ENCODE measurements around the gene GOSR1.
"Not testable (repeated sequence)": the region's sequence is repeated elsewhere in the genome, so short reads cannot be mapped to it uniquely, and the experiment has no call there.

Gene GOSR1

GRCh38 chr17:30477083-30477773 lies at the start of gene GOSR1:
Gene GOSR1 (plus strand): TSS chr17:30477408. CDS start chr17:30477434, 26 bp downstream.
- DNase-seq, result peak; percentile 96

GRCh38 chr17:30427611-30428010 lies 49.6 kb upstream of the GOSR1 start:
- no peak for DNase-seq

GRCh38 chr17:30429155-30429554 lies 48.1 kb upstream of the GOSR1 start:
- DNase-seq, result peak; percentile 48

GRCh38 chr17:30433514-30433913 lies 43.7 kb upstream of the GOSR1 start:
- peak; percentile 95 for DNase-seq

GRCh38 chr17:30436729-30437128 lies 40.5 kb upstream of the GOSR1 start:
- DNase-seq, result no peak

GRCh38 chr17:30443721-30444120 lies 33.5 kb upstream of the GOSR1 start:
- no peak for DNase-seq

GRCh38 chr17:30446640-30447039 lies 30.6 kb upstream of the GOSR1 start:
- not testable (repeated sequence) for DNase-seq

GRCh38 chr17:30449480-30449879 lies 27.7 kb upstream of the GOSR1 start:
- no peak for DNase-seq

GRCh38 chr17:30450125-30451027 lies 26.8 kb upstream of the GOSR1 start:
- peak; percentile 64 for DNase-seq

GRCh38 chr17:30454635-30455034 lies 22.6 kb upstream of the GOSR1 start:
- DNase-seq, result no peak

GRCh38 chr17:30458371-30458770 lies 18.8 kb upstream of the GOSR1 start:
- no peak for DNase-seq

- not testable (repeated sequence) for DNase-seq
Measured at GRCh38 chr17:30458797-30459413, 18.3 kb upstream of the GOSR1 start.

- DNase-seq, result no peak
Measured at GRCh38 chr17:30468465-30468864, 8.7 kb upstream of the GOSR1 start.

GRCh38 chr17:30472238-30472890 lies 4.8 kb upstream of the GOSR1 start:
- DNase-seq, result peak; percentile 4

GRCh38 chr17:30475206-30475605 lies 2.0 kb upstream of the GOSR1 start:
- no peak for DNase-seq

- no peak for DNase-seq
Measured at GRCh38 chr17:30476726-30477082, 504 bp upstream of the GOSR1 start.

GRCh38 chr17:30477774-30478115 lies 537 bp downstream of the GOSR1 start:
- peak; percentile 43 for DNase-seq

- no peak for DNase-seq
Measured at GRCh38 chr17:30482555-30482954, 5.3 kb downstream of the GOSR1 start.

- DNase-seq, result no peak
Measured at GRCh38 chr17:30483159-30483558, 6.0 kb downstream of the GOSR1 start.

- no peak for DNase-seq
Measured at GRCh38 chr17:30493780-30494179, 16.6 kb downstream of the GOSR1 start.

GRCh38 chr17:30495586-30495985 lies 18.4 kb downstream of the GOSR1 start:
- DNase-seq, result peak; percentile 7

- DNase-seq, result peak; percentile 62
Measured at GRCh38 chr17:30503558-30503957, 26.4 kb downstream of the GOSR1 start.

- DNase-seq, result no peak
Measured at GRCh38 chr17:30505868-30506417, 28.7 kb downstream of the GOSR1 start.
